G401 (cell line): ENCODE results near the gene TTC9. TPM values are rescaled to one million over a fixed set of nuclear protein-coding genes. Genes with fewer than 3 reads are reported as not detected.
"Not testable (repeated sequence)": the region's sequence is repeated elsewhere in the genome, so short reads cannot be mapped to it uniquely, and the experiment has no call there.

Source experiments
- DNase-seq: peaks from one replicate; pipeline ENCODE4 v3.0.0-alpha.2; 2015; ENCODE audit warnings: low spot score
- in situ Hi-C: cut with HindIII; loops from 2 replicates; pipeline ENCODE4 v1.10.0; 2016; ENCODE audit warnings: low sequenced_read_pairs, mixed read lengths
- total RNA-seq: library from RNA; depleted of rRNA; stranded (reverse); fragments of >200 nt; shearing (Covaris generic); gene quantifications from 2 replicates; pipeline ENCODE4 v1.2.3, GENCODE V29; 2014

The TTC9 gene
- total RNA-seq, 1 experiment from 2014 or later: not detected

DNA sequence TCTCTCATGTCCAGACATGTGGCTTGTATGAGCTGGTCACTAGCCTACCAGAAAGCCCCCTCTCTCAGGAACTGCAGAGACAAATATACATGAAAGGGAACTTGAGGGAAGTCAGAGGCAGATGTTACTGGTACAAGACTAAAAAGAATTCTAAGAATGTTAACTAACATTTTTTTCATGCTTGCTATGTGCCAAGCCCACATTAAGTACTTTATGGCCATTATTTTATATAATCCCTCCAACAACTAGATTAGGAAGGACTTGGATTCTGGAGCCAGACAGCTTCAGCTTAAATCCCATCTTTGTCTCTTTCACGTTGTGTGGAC, 24.6 kb downstream of the TTC9 start:
- in situ Hi-C loops: no loop called here
- no peak for DNase-seq

DNA sequence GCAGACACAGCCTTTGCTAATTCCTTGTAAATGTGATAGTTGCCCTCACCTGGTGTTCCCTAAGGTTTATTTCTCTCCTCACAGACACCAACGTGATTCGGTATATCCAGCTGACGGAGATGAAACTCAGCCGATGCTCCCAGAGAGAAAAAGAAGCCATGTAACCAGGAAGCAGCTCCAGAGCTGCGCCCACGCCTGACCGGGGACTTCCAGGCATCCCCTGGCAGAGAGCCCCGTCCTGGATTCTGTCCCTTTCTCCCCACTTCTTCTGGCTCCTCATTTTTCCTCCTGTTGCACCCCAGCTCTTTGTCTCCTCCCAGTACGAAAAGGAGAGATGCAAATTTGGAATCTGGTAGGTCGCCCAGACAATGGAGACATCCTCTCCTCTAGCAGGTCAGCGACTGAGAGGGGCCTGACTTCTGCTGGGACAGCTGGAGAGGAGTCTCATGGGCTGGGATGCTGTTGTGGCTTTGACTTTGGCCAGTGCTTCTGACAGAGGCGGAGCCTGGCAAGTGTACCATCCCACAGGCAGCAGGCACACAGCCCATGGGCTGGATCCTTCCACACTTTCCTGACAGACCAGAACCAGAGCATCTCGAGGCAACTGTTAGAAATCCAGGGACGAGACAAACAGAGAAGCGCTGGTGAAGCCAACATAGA, 29.4 kb downstream of the TTC9 start:
- in situ Hi-C loops: no loop called here

GRCh38 chr14:70671652-70672644, 30.2 kb downstream of the TTC9 start:
- in situ Hi-C loops: no loop called here

More for the DNA sequence above, 29.4 kb downstream of the TTC9 start:
- no peak for DNase-seq

DNA sequence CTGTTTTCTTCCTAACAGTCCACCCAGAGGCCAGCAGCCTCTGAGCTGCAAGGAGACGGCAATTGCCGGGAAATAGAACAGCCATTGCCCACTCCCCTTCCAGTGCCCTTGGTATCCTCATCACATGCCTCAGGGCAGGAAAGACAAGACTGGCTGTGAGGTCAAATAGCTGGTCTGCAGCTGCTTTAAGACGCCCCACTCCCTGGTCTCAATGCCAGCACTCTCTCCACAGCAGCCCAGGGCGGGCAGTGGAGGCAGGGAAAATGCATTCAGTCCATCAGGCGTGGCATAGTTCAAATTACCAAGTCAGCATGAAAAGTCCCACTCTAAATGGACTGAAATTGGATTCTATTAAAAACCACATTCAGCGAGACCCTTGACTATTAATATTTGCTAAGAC, 35.6 kb downstream of the TTC9 start:
- no peak for DNase-seq
- in situ Hi-C loops: no loop called here

More at GRCh38 chr14:70671652-70672644, 30.2 kb downstream of the TTC9 start:
- no peak for DNase-seq

DNA sequence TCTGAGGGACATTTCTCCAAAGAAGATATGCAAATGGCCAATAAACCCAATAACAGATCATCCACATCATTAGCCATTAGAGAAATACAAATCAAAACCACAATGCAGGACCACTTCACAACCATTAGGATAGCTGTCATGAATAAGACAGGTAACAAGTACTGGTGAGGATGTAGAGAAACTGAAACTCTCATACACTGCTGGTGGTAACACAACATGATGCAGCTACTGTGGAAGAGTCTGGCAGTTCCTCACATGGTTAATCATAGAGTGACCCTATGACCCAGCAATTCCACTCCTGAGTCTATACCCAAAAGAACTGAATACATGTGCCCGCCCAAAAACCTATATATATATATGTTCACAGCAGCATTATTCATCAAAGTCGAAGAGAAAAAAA, 39.0 kb downstream of the TTC9 start:
- DNase-seq: no peak
- in situ Hi-C loops: no loop called here

GRCh38 chr14:70683983-70684382, 42.3 kb downstream of the TTC9 start:
- in situ Hi-C loops: no loop called here
- DNase-seq: no peak

GRCh38 chr14:70685474-70686197, 43.9 kb downstream of the TTC9 start:
- in situ Hi-C loops: no loop called here
- no peak for DNase-seq

DNA sequence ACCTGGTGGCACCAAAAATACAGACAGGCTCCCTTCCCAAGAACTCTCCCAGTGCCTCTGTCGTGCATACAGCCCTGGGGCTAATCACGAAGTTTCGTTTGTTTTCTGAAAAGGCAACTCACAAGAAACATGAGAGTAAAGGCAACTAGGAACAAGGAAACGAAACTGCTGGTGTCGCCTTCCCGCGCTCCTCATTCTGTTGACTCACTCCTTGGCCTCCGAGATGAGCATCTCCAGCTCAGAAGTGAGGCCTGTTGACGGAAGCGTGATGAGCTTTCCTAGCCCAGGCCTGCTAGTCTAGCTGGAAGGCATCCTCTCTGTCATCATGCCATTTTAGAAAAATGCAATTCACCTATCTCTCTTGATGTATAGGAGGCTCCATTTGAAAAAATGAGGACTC, 50.5 kb downstream of the TTC9 start:
- in situ Hi-C loops: no loop called here
- DNase-seq: no peak

- DNase-seq: no peak
- in situ Hi-C loops: no loop called here
Observed at GRCh38 chr14:70696026-70696425, 54.3 kb downstream of the TTC9 start.

GRCh38 chr14:70697701-70698100, 56.0 kb downstream of the TTC9 start:
- no peak for DNase-seq
- in situ Hi-C loops: no loop called here

DNA sequence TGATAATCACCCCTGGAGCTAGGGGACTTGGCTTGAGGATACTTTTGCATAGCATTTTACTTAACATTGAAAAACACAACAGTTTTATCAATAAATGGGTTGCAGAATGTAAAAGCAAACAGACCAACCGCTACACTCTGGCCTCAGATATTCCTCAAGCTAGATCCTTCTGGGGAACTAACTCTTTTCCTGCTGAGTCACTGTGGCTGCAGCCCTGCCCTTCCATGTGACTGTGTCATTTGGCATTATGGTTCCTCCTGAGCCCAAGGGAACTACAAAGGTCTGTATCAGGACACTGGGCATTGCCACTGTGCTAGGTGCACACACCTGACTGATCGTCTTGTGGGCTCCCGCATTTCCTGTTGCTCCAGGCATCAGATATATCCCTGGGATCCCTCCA, 56.6 kb downstream of the TTC9 start:
- no peak for DNase-seq
- in situ Hi-C loops: no loop called here

- DNase-seq: no peak
- in situ Hi-C loops: no loop called here
Observed at GRCh38 chr14:70699646-70700045, 57.9 kb downstream of the TTC9 start.

GRCh38 chr14:70700955-70701585, 59.4 kb downstream of the TTC9 start:
- in situ Hi-C loops: no loop called here
- no peak for DNase-seq

GRCh38 chr14:70701610-70702009, 59.9 kb downstream of the TTC9 start:
- in situ Hi-C loops: no loop called here
- no peak for DNase-seq

DNA sequence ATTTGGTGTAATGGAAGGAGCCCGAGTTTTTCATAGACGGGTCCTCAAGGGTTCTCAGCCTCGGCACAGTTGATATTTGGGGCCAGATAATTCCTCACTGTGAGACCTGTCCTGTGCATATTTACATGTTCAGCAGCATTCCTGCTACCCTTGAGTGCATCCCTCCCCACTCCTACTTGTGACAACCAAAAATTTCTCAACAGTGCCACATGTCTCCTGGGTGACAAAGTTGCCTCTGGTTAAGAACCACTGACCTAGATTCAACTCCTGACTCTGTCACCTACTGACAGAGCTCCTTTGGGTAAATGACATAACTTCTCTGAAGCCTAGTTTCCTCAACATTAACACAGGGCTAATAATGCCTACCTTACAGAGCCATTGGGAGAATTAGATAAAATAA, 60.4 kb downstream of the TTC9 start:
- DNase-seq: no peak
- in situ Hi-C loops: no loop called here

DNA sequence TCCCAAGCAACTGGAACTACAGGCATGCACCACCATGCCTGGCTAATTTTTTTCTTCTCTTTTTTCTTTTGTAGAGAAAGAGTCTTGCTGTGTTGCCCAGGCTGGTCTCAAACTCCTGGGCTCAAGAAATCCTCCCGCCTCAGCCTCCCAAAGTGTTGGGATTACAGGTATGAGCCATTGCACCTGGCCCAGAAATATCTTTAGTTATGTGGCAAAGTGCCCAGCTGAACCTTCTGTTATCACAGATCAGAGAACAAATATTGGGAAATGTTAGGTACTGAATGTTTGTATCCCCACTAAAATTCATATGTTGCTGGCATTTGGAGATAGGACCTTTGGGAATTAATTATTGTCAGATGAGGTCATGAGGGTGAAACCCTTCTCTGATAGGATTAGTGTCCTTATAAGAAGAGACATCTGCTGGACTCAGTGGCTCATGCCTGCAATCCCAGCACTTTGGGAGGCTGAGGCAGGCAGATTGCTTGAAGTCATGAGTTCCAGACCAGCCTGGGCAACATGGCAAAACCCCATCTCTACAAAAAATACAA, 62.0 kb downstream of the TTC9 start:
- in situ Hi-C loops, DNase-seq: not testable (repeated sequence)

DNA sequence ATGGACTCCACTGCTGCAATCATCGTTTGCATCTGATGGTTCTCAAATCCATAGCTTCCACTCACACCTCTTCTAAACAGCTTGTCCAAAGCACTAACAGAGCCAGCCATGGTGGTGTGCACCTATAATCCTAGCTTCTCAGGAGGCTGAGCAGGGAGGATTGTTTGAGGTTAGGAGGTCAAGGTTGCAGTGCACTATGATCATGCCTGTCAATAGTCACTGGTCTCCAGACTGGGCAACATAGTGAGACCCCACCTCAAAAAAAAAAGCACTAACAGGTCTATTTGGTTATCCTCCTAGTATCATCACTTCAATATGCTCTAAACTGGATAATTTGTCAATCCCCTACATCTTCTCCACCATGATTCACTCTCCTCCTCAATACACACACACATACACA, 63.2 kb downstream of the TTC9 start:
- in situ Hi-C loops: no loop called here

GRCh38 chr14:70706177-70706576, 64.5 kb downstream of the TTC9 start:
- DNase-seq: no peak
- in situ Hi-C loops: no loop called here

More for the DNA sequence above, 63.2 kb downstream of the TTC9 start:
- no peak for DNase-seq
